Activated naive CD8-positive, alpha-beta T cell treated with anti-CD3 and anti-CD28 coated beads, Interleukin-2, amount 50 U/mL, for 24 hours (primary cell): ENCODE measurements around the gene PLPP2.
"Not testable (repeated sequence)": the region's sequence is repeated elsewhere in the genome, so short reads cannot be mapped to it uniquely, and the experiment has no call there.

Experiments used
- ATAC-seq: fragments of 150-1000 bp; cut with Tn5 transposase; one replicate; pipeline ENCODE4 v1.10.0; 2021
- DNase-seq: peaks from one replicate; pipeline ENCODE4 v3.0.0; 2021
- H3K27ac Mint-ChIP-seq: one replicate; pipeline ENCODE4 v1.8.0; 2021; ENCODE audit warnings: mild to moderate bottlenecking, mixed read lengths
- H3K27me3 Mint-ChIP-seq: one replicate; pipeline ENCODE4 v1.8.0; 2021; ENCODE audit warnings: mixed read lengths
- H3K36me3 Mint-ChIP-seq: one replicate; pipeline ENCODE4 v1.8.0; 2021; ENCODE audit warnings: low read depth, mixed read lengths
- H3K4me1 Mint-ChIP-seq: one replicate; pipeline ENCODE4 v1.8.0; 2021; ENCODE audit warnings: mixed read lengths
- H3K4me3 Mint-ChIP-seq: one replicate; pipeline ENCODE4 v1.8.0; 2021; ENCODE audit warnings: mild to moderate bottlenecking, moderate library complexity, mixed read lengths
- H3K9me3 Mint-ChIP-seq: one replicate; pipeline ENCODE4 v1.8.0; 2021; ENCODE audit warnings: mixed read lengths

PLPP2 gene

DNA sequence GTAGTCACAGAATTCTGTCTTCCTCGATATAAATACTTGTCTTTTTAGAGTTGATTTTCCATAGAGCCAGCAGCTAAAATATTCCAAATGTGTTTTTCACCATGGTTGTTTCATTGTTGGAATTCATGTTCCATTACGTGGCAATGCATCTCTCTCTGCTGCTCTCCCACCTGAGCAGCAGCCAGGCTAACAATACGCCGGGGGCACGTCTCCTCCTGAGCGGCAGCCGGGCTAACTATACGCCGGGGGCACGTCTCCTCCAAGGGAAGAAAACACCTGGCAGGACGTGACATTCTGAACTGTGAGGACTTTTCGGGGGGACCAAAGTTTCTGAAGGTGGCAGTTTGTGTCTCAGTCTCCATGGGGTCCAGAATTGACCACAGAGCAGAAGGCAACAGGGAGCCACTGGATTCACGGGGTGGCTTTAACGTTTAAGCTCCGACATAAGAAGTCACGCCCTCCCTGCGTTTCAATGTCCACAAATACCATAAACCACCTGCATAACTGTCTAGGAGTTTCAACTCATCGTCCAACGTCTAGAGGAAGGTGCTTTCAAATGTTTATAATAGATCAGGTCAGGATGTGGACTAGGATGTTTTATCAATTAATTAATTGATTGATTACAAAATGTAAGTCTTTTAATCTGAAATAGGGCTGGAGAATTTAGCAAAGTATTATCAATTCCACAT lies 15.1 kb downstream of the PLPP2 start:
- no peak for DNase-seq
- H3K36me3 Mint-ChIP-seq: no peaks in the 10 kb centered on the region
- H3K4me1 Mint-ChIP-seq: no peaks in the 10 kb centered on the region
- no peak overlapping the region for H3K4me3 Mint-ChIP-seq
- no peak for ATAC-seq
- no peak overlapping the region for H3K27ac Mint-ChIP-seq
- H3K27me3 Mint-ChIP-seq: peaks cover 38% of the 10 kb centered on the region
- H3K9me3 Mint-ChIP-seq: no peaks in the 10 kb centered on the region

GRCh38 chr19:275000-275399 lies 16.2 kb downstream of the PLPP2 start:
- Mint-ChIP-seq H3K4me3 (no peak overlapping the region), H3K4me1 (no peaks in the 10 kb centered on the region), H3K36me3 (no peaks in the 10 kb centered on the region), H3K27me3 (peaks cover 40% of the 10 kb centered on the region), H3K9me3 (no peaks in the 10 kb centered on the region), H3K27ac (no peak overlapping the region)
- DNase-seq (no peak), ATAC-seq (no peak)

DNA sequence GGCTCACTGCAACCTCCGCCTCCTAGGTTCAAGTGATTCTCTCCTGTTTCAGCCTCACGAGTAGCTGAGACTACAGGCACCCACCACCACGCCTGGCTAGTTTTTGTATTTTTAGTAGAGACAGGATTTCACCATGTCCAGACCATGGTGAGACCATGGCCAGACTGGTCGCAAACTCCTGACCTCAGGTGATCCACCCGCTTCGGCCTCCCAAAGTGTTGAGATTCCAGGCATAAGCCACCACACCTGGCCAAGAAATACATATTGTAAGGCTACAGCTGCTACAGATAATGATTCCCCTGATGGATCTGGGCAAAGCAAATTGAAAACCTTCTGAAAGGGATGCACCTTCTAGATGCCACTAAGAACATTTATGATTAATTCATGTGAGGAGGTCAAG lies 17.8 kb downstream of the PLPP2 start:
- Mint-ChIP-seq H3K27ac (no peak overlapping the region), H3K27me3 (peaks cover 40% of the 10 kb centered on the region), H3K9me3 (no peaks in the 10 kb centered on the region), H3K4me3 (no peak overlapping the region), H3K4me1 (no peaks in the 10 kb centered on the region), H3K36me3 (no peaks in the 10 kb centered on the region)
- no peak for DNase-seq
- ATAC-seq: no peak

- peaks cover 4% of the 10 kb centered on the region for H3K4me1 Mint-ChIP-seq
- H3K27me3 Mint-ChIP-seq: peaks cover 38% of the 10 kb centered on the region
- H3K27ac Mint-ChIP-seq: no peak overlapping the region
Observed at GRCh38 chr19:271856-272255, 19.3 kb downstream of the PLPP2 start.

GRCh38 chr19:270766-271318 lies 20.4 kb downstream of the PLPP2 start:
- not testable (repeated sequence) for ATAC-seq, H3K27ac Mint-ChIP-seq, DNase-seq, H3K9me3 Mint-ChIP-seq, H3K4me1 Mint-ChIP-seq, H3K4me3 Mint-ChIP-seq, H3K36me3 Mint-ChIP-seq
- peaks cover 43% of the 10 kb centered on the region for H3K27me3 Mint-ChIP-seq

More at GRCh38 chr19:271856-272255, 19.3 kb downstream of the PLPP2 start:
- DNase-seq: no peak
- Mint-ChIP-seq H3K9me3 (no peaks in the 10 kb centered on the region), H3K36me3 (no peaks in the 10 kb centered on the region), H3K4me3 (no peak overlapping the region)
- no peak for ATAC-seq

- no peaks in the 10 kb centered on the region for H3K9me3 Mint-ChIP-seq
- H3K27me3 Mint-ChIP-seq: peaks cover 51% of the 10 kb centered on the region
- H3K27ac Mint-ChIP-seq: no peak overlapping the region
- ATAC-seq (no peak), DNase-seq (no peak)
- no peaks in the 10 kb centered on the region for H3K36me3 Mint-ChIP-seq
- H3K4me3 Mint-ChIP-seq: no peak overlapping the region
- peaks cover 8% of the 10 kb centered on the region for H3K4me1 Mint-ChIP-seq
Observed at GRCh38 chr19:269241-269640, 22.0 kb downstream of the PLPP2 start.

DNA sequence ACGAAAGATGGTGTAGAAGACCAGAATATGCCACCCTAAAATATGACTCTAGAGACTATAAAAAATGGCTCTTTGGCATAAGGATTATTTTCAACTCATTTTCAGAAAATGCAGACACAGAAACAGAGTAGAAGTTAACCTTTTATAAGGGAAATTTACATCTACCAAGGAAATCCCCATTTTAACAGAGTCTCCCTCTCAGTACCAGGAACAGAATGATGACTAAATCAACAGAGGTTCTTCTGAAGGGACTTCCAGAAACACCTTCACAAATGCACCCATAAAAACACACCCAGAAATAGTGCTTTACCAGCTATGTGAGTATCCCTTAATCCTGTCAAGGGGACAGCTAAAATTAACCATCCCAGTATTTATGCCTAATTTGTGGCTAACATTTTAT lies 29.1 kb downstream of the PLPP2 start:
- H3K36me3 Mint-ChIP-seq: no peaks in the 10 kb centered on the region

DNA sequence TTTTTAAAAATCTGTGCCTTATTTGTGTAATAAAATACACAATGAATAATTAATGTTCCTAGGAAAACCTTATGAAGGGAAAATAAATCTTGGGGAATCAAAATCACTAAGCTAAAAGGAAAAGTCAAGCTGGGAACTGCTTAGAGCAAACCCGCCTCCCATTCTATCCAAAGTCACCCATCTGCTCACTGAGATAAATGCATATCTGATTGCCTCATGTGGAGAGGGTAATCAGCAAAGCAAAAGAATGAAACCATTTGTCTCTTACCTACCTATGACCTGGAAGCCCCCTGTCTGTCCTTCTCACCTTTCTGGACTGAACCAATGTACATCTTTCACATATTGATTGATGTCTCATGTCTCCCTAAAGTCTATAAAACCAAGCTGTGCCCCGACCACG lies 34.4 kb downstream of the PLPP2 start:
- not testable (repeated sequence) for H3K36me3 Mint-ChIP-seq, H3K9me3 Mint-ChIP-seq, H3K4me3 Mint-ChIP-seq, H3K4me1 Mint-ChIP-seq, DNase-seq, ATAC-seq, H3K27ac Mint-ChIP-seq
- H3K27me3 Mint-ChIP-seq: peaks cover 34% of the 10 kb centered on the region

More for the DNA sequence above, 29.1 kb downstream of the PLPP2 start:
- Mint-ChIP-seq H3K9me3 (no peaks in the 10 kb centered on the region), H3K27me3 (peaks cover 40% of the 10 kb centered on the region), H3K4me1 (peaks cover 13% of the 10 kb centered on the region), H3K4me3 (no peak overlapping the region), H3K27ac (peak overlapping the region; percentile 29)
- DNase-seq: no peak
- ATAC-seq: peak; percentile 63

- H3K4me3 Mint-ChIP-seq, H3K9me3 Mint-ChIP-seq, H3K4me1 Mint-ChIP-seq, DNase-seq, H3K27ac Mint-ChIP-seq, H3K36me3 Mint-ChIP-seq, ATAC-seq: not testable (repeated sequence)
- H3K27me3 Mint-ChIP-seq: peaks cover 28% of the 10 kb centered on the region
Observed at GRCh38 chr19:252421-253186, 38.6 kb downstream of the PLPP2 start.

DNA sequence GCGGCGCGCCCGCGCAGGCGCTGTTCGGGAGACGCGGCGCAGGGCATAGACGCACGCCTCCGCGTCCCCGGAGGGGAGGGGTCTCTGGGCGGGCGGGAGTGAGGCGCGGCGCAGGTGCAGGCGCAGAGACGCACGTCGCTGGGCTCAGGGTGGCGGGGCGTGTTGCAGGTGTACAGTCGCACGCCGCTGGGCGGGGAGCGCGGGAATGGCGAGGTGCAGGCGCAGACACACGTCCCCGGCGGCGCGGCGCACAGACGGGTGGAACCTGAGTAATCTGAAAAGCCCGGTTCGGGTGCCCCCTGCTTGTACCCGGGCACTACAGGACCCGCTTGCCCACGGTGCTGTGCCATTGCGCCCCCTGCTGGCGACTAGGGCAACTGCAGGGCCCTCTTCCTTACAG lies 44.7 kb downstream of the PLPP2 start:
- H3K27ac Mint-ChIP-seq: no peak overlapping the region
- no peaks in the 10 kb centered on the region for H3K36me3 Mint-ChIP-seq
- DNase-seq (no peak), ATAC-seq (no peak)
- no peaks in the 10 kb centered on the region for H3K4me1 Mint-ChIP-seq
- H3K9me3 Mint-ChIP-seq: no peaks in the 10 kb centered on the region
- H3K4me3 Mint-ChIP-seq: no peak overlapping the region
- H3K27me3 Mint-ChIP-seq: no peaks in the 10 kb centered on the region

DNA sequence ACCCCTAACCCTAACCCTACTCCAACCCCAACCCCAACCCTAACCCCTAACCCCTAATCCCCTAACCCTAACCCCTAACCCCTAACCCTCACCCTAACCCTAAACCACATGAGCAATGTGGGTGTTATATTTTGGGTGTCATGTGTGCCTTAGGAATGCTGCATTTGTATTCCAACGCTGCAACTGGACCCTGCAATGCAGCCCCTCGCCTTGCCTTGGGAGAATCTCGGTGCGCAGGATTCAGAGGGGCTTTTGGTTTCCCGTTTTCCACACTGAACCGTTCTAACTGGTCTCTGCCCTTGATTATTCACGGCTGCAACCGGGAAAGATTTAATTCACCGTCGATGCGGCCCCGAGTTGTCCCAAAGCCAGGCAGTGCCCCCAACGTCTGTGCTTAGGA lies 45.3 kb downstream of the PLPP2 start:
- not testable (repeated sequence) for H3K27me3 Mint-ChIP-seq, DNase-seq, H3K36me3 Mint-ChIP-seq, ATAC-seq, H3K27ac Mint-ChIP-seq, H3K4me1 Mint-ChIP-seq, H3K9me3 Mint-ChIP-seq
- H3K4me3 Mint-ChIP-seq: peak overlapping the region; percentile 21

- H3K27ac Mint-ChIP-seq: no peak overlapping the region
- H3K9me3 Mint-ChIP-seq: no peaks in the 10 kb centered on the region
- H3K4me3 Mint-ChIP-seq: no peak overlapping the region
- no peaks in the 10 kb centered on the region for H3K36me3 Mint-ChIP-seq
- DNase-seq (no peak), ATAC-seq (no peak)
- H3K27me3 Mint-ChIP-seq: no peaks in the 10 kb centered on the region
- H3K4me1 Mint-ChIP-seq: no peaks in the 10 kb centered on the region
Observed at GRCh38 chr19:245457-245856, 45.7 kb downstream of the PLPP2 start.
